Activated CD8-positive, alpha-beta memory T cell treated with anti-CD3 and anti-CD28 coated beads for 36 hours (primary cell): Measurements from ENCODE around the gene MAML3. TPM values are rescaled to one million over a fixed set of nuclear protein-coding genes. Genes with fewer than 3 reads are reported as not detected.

ENCODE experiments used
- CTCF ChIA-PET: fragments of 350-600 bp; sonication (Branson Sonifier 250); formaldehyde crosslinking; loops from one replicate; lab custom pipeline; 2021; ENCODE audit warnings: antibody characterized with exemption; lab: Charles Lee
- POLR2A ChIA-PET: fragments of 350-600 bp; sonication (Branson Sonifier 250); formaldehyde crosslinking; loops from one replicate; lab custom pipeline; 2021; ENCODE audit warnings: antibody characterized with exemption; lab: Charles Lee
- total RNA-seq, 2 experiments: library from RNA; stranded (reverse); gene quantifications; one replicate each; pipeline ENCODE4 v1.2.3, GENCODE V29; 2021

Gene MAML3
- total RNA-seq, 2 experiments from 2014 or later: 0.65 to 0.73 TPM

DNA sequence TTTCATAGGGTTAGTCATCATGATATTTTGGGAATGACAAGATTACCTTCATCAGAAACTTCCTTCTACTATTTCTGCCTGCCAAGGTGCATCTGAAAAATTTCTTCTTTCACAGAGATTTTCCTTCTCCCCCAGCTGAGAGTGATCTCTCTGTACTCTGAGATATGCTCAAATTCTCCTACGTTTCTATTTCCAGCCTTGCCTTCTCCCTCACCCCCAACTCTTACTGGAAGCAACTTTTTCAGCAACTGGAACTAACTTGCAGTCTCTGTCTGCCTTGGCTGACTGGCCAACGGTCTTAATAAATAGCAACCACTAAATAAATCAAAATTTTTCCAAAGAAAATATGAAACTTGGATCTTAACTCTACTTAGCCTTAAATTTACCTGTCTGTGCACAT lies 122.3 kb downstream of the MAML3 start:
- ChIA-PET POLR2A (no interaction called here), CTCF (no interaction called here)

DNA sequence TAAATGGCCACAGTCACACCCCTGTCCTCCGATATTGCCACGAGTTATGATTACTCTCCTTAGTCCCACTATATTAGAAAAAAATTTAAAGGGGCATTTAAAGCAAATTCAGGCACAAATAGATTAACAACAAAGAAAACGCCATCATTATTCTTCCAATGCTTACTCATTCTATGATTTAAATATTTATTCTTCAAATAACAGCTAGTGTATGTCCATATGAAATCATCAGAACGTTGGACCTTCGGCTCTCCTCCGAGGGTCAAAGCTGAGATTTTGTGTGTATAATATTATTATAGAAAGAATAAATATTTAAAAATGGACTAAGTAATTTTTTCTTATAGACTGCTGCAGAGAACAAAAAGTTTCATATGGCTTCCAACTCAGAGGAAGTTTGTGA lies 122.9 kb downstream of the MAML3 start:
- POLR2A ChIA-PET: no interaction called here
- CTCF ChIA-PET: no interaction called here

DNA sequence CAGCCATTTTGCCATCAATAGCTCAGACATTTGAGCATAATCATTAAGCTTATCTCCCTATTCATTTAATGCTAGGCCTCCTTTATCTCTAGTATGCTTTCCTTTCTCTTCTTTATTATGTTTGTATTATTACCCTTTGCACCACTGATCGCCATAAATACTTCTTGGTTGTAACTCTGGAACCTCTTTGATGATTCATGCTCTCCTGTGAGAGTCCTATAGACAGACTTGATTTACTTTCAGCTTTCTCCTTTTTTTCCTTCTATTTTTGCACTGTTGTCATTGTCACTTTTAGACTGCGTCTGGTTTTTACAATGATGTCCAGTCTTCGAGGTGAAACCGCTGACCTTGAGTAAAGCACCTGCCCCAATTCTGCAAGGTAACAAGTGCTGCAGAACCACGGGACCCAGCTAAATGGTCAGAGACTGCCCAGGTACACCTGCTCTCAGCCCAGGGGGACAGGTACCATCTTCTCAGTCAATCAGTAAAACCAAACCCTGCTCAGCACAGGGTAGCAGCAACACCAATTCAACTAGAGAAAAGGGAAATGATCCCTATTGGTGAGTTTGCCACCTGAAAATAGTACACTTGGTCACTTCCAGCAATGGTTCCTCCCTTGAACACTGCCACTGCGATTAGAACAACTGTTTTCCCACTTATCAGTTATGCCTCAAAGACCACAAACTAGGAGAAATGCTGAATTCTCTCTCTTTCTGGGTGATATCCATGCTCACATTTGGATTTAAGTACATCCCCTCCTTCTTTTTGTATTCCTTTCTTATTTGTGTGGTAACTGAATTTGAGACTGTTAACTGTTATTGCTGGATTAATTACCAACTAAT lies 125.1 kb downstream of the MAML3 start:
- POLR2A ChIA-PET: no interaction called here
- CTCF ChIA-PET: interaction anchor here (1.0 kb wide), 1 partner anchor 9 kb away, joined by 3 read pairs; no protein-coding TSS in a partner anchor

DNA sequence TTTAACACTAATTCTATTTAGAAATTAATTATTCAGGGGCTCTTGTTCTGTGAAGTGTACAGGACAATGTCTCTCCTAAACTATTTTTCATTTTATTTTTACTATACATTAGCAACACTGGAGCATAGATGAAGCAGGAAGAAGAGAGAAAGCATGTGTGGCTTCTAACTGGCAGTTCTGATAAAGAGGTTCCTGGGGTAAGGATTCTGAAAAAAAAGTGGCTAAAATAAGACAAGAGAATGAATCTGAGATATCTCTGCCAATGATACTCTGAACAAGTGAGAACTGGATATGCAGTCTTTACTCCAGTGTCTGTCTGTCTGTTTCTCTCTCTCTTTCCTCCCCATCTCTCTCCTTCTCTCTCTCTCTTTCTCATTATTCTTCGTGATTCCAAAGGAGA lies 125.9 kb downstream of the MAML3 start:
- ChIA-PET CTCF (interaction anchor here (1.0 kb wide), 1 partner anchor 9 kb away, joined by 3 read pairs; no protein-coding TSS in a partner anchor), POLR2A (no interaction called here)

DNA sequence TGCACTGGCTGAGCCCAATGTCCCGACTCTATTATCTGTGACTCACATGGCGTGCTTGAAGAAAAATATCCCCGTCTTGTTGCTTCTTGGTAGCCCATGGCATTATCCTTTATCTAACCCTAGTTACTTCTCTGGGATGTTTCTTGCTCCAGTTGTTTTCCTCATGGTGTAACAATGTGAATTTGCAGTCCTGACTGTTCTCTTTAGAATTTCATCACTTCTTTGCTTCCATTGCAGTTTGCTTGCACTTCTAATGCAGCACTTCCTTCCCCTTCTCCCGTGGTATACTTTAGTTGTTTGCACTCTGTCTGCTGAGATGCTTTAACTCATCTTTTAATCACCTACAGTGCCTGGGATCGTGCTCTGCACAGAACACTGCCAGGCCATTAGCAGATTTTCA lies 126.9 kb downstream of the MAML3 start:
- POLR2A ChIA-PET: no interaction called here
- CTCF ChIA-PET: no interaction called here

DNA sequence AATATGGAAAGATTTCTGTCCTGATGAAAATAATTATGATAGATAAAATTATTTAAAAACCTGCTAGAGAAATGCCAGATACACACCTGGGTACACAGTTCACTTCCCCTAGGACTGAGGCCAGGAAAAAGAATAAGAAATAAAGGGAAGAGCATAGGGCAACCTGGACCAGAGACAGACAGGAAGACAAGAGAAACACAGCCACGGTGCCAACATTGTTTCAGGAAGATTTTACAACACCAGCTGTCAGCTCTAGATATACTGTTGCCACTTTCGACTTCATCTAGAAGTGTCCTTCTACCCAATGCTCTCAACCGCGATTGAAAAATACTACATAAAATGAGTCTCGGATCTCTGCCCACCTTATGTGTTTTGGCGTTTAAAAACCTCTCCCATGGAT lies 128.5 kb downstream of the MAML3 start:
- ChIA-PET CTCF (no interaction called here), POLR2A (no interaction called here)

DNA sequence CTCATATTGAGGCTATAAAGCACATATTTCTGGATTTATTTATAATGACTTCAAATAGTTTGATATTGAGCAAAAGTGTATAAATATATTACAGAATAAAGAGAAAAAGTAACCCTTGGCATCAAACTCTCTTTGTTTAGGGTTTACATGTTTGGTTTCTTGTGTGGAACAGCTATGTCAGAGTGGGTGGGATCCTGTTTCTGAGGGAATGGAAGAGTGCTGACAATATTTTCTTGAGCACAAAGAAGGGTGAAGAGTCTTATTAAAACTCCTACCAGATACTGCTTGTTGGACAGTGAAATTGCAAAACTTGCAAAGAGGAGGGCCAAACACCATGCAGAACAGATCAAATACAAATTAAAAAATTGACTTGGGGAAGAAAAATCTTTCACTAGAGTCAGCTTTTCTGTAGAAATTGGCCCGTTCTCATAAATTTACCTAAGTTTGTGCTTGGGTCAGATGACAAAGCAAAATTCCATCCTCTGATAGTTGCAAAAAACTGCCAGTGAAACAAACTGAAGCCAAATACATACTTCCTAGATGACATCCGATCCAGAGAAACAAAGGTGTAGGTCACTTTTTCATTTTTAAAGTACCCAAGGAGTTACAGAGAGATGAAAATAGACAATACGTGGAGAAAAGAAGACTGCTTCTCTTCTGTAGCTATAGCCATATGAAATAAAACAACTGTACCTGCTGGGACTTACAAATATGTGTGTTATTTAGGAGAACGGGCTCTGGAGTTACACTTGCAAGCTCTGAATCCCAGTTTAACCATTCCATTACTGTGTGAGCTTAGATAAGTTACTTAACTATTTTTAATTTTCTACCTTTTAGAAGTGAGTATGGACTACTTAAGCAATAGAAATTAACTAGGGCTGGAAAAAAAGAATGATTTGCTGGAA lies 133.3 kb downstream of the MAML3 start:
- POLR2A ChIA-PET: no interaction called here
- CTCF ChIA-PET: no interaction called here

DNA sequence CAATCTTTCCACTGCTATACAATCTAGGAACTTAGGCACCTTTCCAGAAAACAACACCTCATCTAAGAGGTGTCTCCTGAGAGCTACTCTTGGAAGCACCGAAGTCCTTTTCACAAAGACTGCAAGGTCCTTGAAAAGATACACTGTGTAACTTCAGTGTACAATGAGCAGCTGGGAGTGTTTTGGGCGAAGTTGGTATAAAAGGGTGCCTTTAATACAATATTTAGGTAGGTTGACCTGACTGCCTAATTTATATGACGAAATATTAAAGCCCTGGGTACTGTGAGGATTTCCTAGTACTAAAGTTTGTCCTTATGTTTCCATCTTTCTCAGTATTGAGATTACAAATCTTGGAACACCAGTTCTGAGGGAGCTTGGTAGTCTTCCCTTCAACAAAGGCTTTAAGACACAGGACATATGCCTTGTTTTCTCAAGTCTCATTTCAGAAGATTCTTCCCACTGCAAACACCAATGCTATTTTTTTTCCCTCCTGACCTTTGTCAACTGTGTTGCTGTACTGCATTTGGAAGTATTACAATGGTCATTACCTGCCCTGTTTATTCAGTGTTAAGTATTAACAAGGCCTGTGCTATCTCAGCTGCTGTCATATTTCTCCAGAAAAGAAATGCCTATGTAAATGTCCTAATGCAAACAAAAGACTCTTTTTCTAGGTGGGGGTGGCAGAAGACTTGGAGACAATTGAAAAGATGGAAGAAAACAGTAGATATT lies 134.2 kb downstream of the MAML3 start:
- CTCF ChIA-PET: no interaction called here
- POLR2A ChIA-PET: no interaction called here

DNA sequence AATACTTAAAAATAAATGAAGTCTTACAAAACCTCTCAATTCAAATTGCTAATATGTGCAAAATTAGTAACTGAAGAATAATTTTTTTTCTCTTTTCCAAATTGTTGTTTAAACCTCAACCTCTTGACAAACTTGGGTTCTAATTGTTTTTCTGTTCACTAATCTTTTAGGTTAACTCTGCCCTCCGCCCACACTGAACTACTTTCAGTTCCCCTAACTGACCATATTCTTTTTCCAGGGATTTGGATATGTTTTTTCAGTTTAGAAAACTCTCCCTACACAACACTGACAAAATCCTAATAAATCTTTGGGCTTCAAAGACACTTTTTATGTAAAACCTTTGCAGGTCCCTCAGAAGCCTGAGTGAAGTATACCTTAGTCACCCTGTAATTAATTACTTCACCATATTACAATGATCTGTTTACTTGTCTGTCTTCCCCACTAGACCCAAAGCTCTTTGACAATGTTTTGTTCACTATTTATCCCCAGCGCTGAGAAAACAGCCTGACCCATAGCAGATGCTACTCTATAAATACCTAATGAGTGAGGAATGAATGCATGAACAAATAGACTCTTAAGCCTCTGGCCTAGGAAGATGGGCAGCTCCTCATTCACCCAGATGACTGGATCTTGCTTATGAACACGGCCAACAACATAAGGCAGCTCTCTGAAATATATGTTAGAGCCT lies 134.9 kb downstream of the MAML3 start:
- POLR2A ChIA-PET: no interaction called here
- CTCF ChIA-PET: interaction anchor here (0.6 kb wide), 1 partner anchor 724 kb away, joined by 4 read pairs; no protein-coding TSS in a partner anchor

DNA sequence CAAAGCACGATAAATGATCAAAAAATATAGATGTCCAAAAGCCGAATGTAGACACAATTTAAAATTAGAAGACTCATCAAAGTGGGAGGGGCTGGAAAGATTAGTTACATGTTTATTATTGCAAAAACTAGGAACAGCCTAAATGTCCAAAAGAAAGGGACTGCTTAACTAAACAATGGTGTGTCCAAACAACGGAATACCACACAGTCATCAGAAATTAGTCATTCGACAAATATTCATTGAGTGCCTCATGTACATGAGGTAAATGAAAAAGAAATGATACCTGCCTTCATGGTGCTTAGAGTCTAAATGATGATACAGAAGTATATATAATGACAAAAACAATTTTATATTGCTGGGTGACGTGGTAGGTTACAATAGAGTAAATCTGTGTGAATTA lies 139.7 kb downstream of the MAML3 start:
- POLR2A ChIA-PET: no interaction called here
- CTCF ChIA-PET: no interaction called here

DNA sequence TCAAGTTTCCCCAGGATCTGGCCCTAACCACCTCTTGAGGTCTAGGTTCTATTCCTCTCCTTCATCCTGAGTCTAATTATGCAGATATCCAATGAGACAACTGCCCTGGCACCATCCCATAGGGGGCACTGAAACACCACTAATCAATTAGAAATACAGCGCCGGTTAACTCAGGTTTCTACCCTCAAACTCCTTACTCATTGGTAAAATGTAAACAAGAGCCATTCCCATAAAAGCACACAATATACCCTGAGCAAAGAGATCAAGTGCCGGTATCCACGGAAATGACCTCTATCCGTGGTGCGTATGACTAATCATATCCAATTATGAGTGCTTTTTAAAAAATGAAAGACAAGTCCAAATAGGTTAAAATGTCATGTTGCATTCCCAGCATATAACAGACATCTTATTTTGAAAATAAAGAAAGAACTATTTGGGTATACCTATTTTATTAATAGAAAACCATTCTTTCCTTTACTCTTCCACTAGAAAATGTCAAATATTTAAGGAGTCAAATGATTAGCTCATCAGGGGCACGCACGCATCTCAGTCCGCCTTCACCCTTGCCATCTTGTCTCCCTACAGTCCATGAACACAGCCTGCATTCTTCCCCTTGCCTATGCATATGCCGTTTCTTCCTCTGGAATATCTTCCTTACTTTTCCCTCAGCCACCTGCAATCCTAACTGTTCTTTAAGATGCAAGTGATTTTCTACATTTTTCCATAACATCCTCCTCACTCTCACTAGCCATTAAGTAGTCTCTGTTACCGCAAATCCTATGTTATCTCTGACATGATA lies 141.1 kb downstream of the MAML3 start:
- ChIA-PET POLR2A (no interaction called here), CTCF (interaction anchor here (1.0 kb wide), 2 partner anchors 225 to 240 kb away, joined by 3 to 4 read pairs; no protein-coding TSS in a partner anchor)

DNA sequence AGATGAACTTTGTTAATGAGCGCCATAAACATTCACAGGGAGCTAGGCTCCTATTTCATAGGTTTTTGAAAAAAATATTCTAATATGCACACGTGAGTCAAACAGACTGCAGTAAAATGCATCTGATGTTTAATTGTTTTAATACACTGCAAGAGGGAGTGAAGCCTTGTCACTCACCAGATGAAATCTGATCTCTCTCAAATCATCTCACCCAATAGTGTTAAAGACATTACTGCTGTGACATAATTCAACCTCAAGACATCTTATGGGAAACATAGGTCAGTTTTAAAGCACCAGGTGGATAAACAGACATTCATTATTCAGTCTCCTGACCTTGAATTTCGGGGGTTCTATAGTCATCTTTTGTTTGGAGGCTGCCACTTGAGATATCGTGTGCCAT lies 148.3 kb downstream of the MAML3 start:
- ChIA-PET CTCF (no interaction called here), POLR2A (no interaction called here)

DNA sequence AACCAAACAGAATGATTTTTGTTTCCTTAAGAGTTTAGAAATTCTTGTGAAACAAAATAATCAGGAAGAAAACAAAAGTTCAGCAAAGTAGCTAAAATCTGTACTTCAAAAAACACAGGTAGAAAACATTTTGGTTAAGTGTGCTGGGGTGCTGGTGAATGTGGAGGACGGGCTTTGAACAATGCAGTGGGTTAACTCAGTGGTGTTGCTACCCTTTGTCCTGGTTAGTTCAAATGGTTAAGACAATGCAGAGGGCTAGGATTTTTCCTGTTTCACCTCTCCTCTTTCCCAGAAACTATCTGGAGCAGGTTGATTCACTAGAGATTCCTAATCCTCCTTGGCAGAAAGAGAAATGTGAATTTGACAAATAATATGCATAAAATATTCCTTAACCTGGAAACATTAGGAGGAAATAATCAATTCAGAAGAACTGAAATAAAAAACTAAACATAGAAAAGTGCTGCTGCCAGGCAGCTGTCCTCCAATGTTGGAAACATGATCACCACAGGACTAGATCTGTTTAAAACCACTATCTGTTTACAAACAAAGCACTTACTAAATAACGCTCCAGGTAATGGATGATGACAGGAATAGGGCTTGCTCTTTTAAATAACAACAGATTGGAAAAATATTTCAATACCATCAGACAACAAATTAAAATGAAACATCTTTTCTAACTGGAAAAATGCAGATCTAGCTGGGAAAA lies 148.9 kb downstream of the MAML3 start:
- ChIA-PET POLR2A (no interaction called here), CTCF (interaction anchor here (0.6 kb wide), 1 partner anchor 81 kb away, joined by 3 read pairs; no protein-coding TSS in a partner anchor)

DNA sequence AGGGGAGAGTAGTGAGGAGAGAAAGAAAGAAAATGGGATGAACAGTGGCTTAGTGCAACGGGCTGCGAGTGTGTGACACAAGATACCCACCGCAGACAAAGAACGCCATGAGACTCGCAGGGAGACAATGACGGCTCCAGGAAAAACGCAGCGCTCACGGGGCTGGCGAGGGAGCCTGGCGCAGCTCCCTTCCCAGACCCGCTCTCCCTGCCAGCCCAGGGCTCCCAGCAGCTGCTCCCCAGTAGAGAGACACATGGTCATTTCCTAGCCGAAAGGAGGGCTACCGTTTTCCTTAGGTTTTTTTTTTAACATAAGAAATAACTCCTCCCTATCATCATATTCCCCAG lies 149.5 kb downstream of the MAML3 start:
- ChIA-PET POLR2A (no interaction called here), CTCF (no interaction called here)

DNA sequence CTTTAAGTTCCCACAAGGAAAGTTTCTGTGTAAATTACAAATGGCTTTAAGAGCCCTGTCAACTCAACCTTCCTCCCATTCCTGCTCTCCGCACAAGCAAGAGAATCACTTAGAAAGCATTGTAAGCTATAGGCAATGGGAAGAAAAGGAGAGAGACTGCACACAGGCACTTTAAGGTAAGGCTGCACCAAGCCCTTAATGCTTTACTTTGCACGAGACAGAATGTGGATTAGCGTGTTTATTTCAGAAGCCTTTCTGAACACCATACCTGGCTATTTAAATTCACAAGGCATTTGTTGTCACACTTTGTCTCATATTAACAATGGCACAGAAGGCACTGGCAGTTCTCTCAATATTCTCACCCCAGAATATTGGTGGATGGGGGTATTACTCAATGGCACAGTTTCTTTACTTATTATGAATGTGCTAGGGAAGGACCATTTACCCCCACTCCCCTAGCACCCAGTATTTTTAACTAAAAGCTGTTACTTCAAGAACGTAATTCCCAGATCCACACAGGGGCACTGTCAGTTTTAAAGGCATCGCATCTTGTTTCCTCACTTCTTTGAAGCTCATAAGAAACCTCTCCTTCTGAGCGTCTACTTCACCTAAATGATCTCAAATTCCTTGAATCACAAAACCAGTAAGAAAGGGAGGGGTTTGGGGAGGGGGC lies 150.0 kb downstream of the MAML3 start:
- POLR2A ChIA-PET: no interaction called here
- CTCF ChIA-PET: no interaction called here

DNA sequence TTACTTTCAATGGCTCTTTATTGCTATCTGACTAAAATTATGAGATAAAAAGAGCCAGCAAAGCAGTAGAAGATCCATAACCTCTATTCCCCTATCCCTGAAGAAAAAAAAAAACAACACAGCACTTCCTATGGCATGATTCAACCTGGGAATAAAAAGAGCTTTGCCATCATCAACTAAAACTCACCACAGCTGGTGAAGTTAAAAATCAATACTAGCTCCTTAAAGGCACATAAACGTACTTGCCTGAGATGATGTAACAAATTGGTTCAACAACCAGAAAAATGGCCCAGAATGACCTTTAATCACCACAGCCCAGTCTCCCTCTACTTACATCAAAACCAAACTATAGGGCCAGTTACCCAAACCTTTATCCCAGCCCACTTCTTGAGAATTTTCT lies 153.8 kb downstream of the MAML3 start:
- ChIA-PET CTCF (no interaction called here), POLR2A (no interaction called here)
